Measurements from ENCODE around the gene RNGTT.

Gene RNGTT

DNA sequence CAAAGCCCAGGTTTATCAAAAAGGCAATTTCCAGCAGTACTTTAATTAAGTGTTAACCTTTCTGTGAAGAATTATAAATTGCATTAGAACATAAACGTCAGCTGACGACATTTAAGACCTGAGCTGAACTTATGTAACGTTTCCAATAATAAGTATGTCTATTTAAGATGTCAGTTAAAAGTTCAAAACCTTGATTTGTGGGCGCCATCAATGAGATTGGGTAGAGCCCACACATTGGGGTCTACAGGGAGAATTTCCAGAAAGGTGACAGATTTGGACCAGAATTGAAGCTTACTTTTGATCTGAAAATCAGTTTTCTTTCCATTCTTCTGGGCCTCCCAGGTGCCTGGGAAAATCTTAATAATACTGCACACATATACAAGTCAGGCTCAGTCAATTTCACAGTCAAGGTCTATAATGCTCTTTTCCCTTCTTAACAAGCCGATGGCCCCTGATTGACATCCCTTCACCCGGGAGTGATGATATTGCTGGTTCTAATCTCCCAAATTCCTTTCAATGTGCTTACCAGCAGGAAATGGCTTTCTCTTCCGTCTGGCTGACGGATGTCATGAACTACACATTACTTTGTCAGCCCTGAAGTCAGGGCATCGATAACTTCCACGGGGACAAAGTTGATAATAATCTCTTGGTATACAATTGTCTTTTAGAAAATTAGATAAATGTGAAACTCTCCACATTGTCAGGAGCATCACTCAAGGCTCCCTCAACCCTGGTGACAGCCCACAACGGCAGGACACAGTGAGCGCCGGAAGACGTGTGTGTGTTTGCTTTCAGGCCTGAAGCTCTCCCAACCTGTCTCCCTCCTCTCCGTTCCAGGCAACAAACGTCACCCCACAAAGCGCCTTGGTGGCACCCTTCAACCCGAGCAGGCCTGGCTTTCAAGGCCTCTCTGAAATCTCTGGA, 400.8 kb downstream of the RNGTT start:
- TF ChIP-seq, protein P1, sequence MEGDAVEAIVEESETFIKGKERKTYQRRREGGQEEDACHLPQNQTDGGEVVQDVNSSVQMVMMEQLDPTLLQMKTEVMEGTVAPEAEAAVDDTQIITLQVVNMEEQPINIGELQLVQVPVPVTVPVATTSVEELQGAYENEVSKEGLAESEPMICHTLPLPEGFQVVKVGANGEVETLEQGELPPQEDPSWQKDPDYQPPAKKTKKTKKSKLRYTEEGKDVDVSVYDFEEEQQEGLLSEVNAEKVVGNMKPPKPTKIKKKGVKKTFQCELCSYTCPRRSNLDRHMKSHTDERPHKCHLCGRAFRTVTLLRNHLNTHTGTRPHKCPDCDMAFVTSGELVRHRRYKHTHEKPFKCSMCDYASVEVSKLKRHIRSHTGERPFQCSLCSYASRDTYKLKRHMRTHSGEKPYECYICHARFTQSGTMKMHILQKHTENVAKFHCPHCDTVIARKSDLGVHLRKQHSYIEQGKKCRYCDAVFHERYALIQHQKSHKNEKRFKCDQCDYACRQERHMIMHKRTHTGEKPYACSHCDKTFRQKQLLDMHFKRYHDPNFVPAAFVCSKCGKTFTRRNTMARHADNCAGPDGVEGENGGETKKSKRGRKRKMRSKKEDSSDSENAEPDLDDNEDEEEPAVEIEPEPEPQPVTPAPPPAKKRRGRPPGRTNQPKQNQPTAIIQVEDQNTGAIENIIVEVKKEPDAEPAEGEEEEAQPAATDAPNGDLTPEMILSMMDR (IDR thresholded peaks at IDR 0.05): no peak
- Histone ChIP-seq H3K9ac (no peak overlapping the region), H3K79me2 (no peaks in the 10 kb centered on the region), H3K4me1 (no peaks in the 10 kb centered on the region), H3K9me3 (ENCODE audit: control insufficient read depth, low read length) (no peaks in the 10 kb centered on the region), H2AFZ (no peak overlapping the region), H3K27me3 (ENCODE audit: control insufficient read depth, insufficient read depth, low read length) (no peaks in the 10 kb centered on the region), H3K4me2 (ENCODE audit: low read length) (no peak overlapping the region), H3K4me3 (ENCODE audit: low read depth, low read length) (no peak overlapping the region), H3K36me3 (ENCODE audit: control insufficient read depth, insufficient read depth, low read length) (no peaks in the 10 kb centered on the region), H3K27ac (no peak overlapping the region)

DNA sequence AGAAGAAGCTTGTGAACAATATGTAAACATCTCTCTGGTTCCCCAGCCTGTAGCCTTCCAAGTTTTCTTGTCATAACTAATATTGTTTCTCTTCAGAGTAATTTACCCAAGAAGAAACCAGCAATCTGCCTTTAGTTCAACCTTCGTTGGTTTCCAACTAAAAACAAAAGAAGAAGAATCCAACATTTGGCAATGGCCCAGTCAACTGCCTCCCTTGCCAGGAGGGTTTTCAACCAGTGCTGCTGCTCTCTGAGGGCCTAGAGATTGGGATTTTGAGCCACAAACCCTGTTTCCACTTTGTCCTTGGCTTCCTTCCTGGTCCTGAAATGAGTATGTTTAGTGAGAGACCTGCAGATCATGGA, 401.5 kb downstream of the RNGTT start:
- no peak overlapping the region for H3K27ac ChIP-seq

DNA sequence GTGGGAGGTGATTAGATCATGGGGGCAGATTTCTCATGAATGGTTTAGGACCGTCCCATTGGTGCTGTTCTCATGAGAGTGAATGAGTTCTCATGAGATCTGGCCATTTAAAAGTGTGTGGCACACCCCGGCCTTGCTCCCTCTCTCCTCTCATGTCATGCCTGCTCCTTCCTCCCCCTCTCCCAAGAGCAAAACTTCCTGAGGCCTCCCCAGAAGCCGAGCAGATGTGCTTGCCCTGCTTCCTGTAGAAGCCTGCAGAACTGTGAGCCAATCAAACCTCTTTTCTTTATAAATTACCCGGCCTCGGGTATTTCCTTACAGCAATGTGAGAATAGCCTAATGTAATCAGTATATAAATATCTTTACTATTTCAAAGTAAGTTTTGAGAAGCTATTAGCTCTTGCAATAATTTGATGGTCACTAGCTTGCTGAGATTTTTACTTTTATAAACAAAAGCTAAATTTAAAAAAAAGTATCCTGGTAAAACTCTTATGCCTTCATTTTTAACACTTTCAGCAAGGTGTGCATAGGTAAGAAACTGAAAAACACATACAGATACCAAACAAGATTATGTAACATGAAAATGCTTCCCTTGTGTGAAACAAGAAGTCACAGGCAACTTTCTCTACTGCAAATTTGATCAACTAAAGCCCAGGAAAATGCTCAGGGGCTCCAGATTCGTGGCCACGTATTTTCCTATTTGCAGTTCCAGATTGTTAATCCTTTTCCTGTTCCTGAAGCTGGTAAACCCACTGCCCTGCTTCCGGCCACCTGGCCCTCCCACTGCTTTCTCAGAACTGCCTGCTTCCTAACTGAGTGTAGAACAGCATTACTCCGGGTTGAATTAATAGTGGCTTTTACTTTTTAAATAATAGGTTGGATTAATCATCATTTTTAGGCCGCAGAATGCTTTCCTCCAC, 402.1 kb downstream of the RNGTT start:
- Histone ChIP-seq H2AFZ (no peak overlapping the region), H3K4me1 (no peaks in the 10 kb centered on the region), H3K27ac (no peak overlapping the region), H3K4me3 (ENCODE audit: low read depth, low read length) (no peak overlapping the region), H3K9ac (no peak overlapping the region), H3K79me2 (no peaks in the 10 kb centered on the region), H3K36me3 (ENCODE audit: control insufficient read depth, insufficient read depth, low read length) (no peaks in the 10 kb centered on the region), H3K27me3 (ENCODE audit: control insufficient read depth, insufficient read depth, low read length) (no peaks in the 10 kb centered on the region), H3K4me2 (ENCODE audit: low read length) (no peak overlapping the region), H3K9me3 (ENCODE audit: control insufficient read depth, low read length) (no peaks in the 10 kb centered on the region)
- TF ChIP-seq, protein P1 (IDR thresholded peaks at IDR 0.05): no peak

More for the DNA sequence above, 401.5 kb downstream of the RNGTT start:
- Histone ChIP-seq H3K36me3 (ENCODE audit: control insufficient read depth, insufficient read depth, low read length) (no peaks in the 10 kb centered on the region), H3K4me3 (ENCODE audit: low read depth, low read length) (no peak overlapping the region), H3K9me3 (ENCODE audit: control insufficient read depth, low read length) (no peaks in the 10 kb centered on the region), H3K4me2 (ENCODE audit: low read length) (no peak overlapping the region), H3K4me1 (no peaks in the 10 kb centered on the region), H3K27me3 (ENCODE audit: control insufficient read depth, insufficient read depth, low read length) (no peaks in the 10 kb centered on the region), H2AFZ (no peak overlapping the region), H3K79me2 (no peaks in the 10 kb centered on the region), H3K9ac (no peak overlapping the region)
- TF ChIP-seq, protein P1 (IDR thresholded peaks at IDR 0.05): no peak

Data from parathyroid adenoma (tissue), 2 donors.